ENCODE measurements around the gene TRIM61. TPM values are rescaled to one million over a fixed set of nuclear protein-coding genes. Genes with fewer than 3 reads are reported as not detected.

The TRIM61 gene
- total and polyA plus RNA-seq, 2 donors (not counting 1 experiment from before 2014, with no cell fraction given) = 2.5 to 4.5 TPM

GRCh38 chr4:164946810-164947209 is 30.6 kb downstream of the TRIM61 start:
- H3K9ac ChIP-seq (ENCODE audit: insufficient read depth, low read length) = no peak overlapping the region
- TF ChIP-seq EZH2 (IDR thresholded peaks at IDR 0.05; ENCODE audit: low read length, missing control alignments) = no peak
- TF ChIP-seq CTCF (conservative IDR thresholded peaks at IDR 0.05 in 1 of 2, IDR thresholded peaks at IDR 0.05 in 1 of 2; ENCODE audit: low read depth in 1 of 2, low read length in 2 of 2) = no peak

DNA sequence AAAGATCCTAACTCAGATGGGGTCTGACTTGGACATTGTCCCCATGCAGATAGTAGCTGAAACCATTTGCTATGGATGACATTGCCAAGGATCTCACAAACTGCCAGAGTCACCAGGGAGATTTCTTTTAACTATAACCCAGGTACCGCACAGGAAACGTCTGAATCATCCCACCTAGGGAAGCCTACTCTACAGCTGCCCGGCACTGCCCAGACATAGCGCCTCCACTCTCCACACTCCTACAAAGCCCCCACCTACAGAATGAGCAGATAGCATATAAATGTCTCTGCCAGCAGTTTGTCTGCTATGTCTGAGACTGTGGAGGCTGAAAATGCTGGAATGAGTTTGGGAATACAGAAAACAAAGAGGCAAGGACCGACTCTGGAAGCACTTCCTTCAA is 32.3 kb downstream of the TRIM61 start:
- TF ChIP-seq CTCF (conservative IDR thresholded peaks at IDR 0.05 in 1 of 2, IDR thresholded peaks at IDR 0.05 in 1 of 2; ENCODE audit: low read depth in 1 of 2, low read length in 2 of 2) (no peak), EZH2 (IDR thresholded peaks at IDR 0.05; ENCODE audit: low read length, missing control alignments) (no peak)
- no peak overlapping the region for H3K9ac ChIP-seq (ENCODE audit: insufficient read depth, low read length)
- H3K27me3 ChIP-seq (ENCODE audit: control insufficient read depth, insufficient read depth, low read length) = no peaks in the 10 kb centered on the region
- no peak overlapping the region for H3K4me2 ChIP-seq (ENCODE audit: extremely low read depth, insufficient read depth, low read length)
- no peaks in the 10 kb centered on the region for H3K79me2 ChIP-seq (ENCODE audit: control insufficient read depth, insufficient read depth, low read length)
- H3K9me3 ChIP-seq (ENCODE audit: control insufficient read depth, insufficient read depth, low read depth, low read length) = no peaks in the 10 kb centered on the region
- H2AFZ ChIP-seq (ENCODE audit: low read length) = no peak overlapping the region
- no peaks in the 10 kb centered on the region for H3K4me1 ChIP-seq (ENCODE audit: control insufficient read depth, extremely low read depth, insufficient read depth, low read length)
- DNase-seq (ENCODE audit: low read depth in 2 of 2) = no peak
- no peak overlapping the region for H3K4me3 ChIP-seq (replicated peaks in 1 of 4; ENCODE audit: control extremely low read depth in 1 of 4, insufficient read depth in 1 of 4, low read depth in 3 of 4, low read length in 4 of 4)
- H3K36me3 ChIP-seq (ENCODE audit: control insufficient read depth, insufficient read depth, low read length) = no peaks in the 10 kb centered on the region
- no peak overlapping the region for H3K27ac ChIP-seq (ENCODE audit: insufficient read depth, low read length)
- H4K20me1 ChIP-seq (ENCODE audit: control insufficient read depth, extremely low read depth, insufficient read depth, low read length) = no peaks in the 10 kb centered on the region

More at GRCh38 chr4:164946810-164947209, 30.6 kb downstream of the TRIM61 start:
- no peak for DNase-seq (ENCODE audit: low read depth in 2 of 2)
- Histone ChIP-seq H3K36me3 (ENCODE audit: control insufficient read depth, insufficient read depth, low read length) (no peaks in the 10 kb centered on the region), H3K79me2 (ENCODE audit: control insufficient read depth, insufficient read depth, low read length) (no peaks in the 10 kb centered on the region), H3K4me3 (replicated peaks in 1 of 4; ENCODE audit: control extremely low read depth in 1 of 4, insufficient read depth in 1 of 4, low read depth in 3 of 4, low read length in 4 of 4) (no peak overlapping the region), H3K27me3 (ENCODE audit: control insufficient read depth, insufficient read depth, low read length) (no peaks in the 10 kb centered on the region), H3K4me1 (ENCODE audit: control insufficient read depth, extremely low read depth, insufficient read depth, low read length) (no peaks in the 10 kb centered on the region), H4K20me1 (ENCODE audit: control insufficient read depth, extremely low read depth, insufficient read depth, low read length) (no peaks in the 10 kb centered on the region), H3K9me3 (ENCODE audit: control insufficient read depth, insufficient read depth, low read depth, low read length) (no peaks in the 10 kb centered on the region), H3K27ac (ENCODE audit: insufficient read depth, low read length) (no peak overlapping the region), H3K4me2 (ENCODE audit: extremely low read depth, insufficient read depth, low read length) (no peak overlapping the region), H2AFZ (ENCODE audit: low read length) (no peak overlapping the region)

- H4K20me1 ChIP-seq (ENCODE audit: control insufficient read depth, extremely low read depth, insufficient read depth, low read length) = no peaks in the 10 kb centered on the region
- no peaks in the 10 kb centered on the region for H3K4me1 ChIP-seq (ENCODE audit: control insufficient read depth, extremely low read depth, insufficient read depth, low read length)
- H3K4me2 ChIP-seq (ENCODE audit: extremely low read depth, insufficient read depth, low read length) = no peak overlapping the region
- DNase-seq (ENCODE audit: low read depth in 2 of 2) = no peak
- H2AFZ ChIP-seq (ENCODE audit: low read length) = no peak overlapping the region
- TF ChIP-seq EZH2 (IDR thresholded peaks at IDR 0.05; ENCODE audit: low read length, missing control alignments) (no peak), CTCF (conservative IDR thresholded peaks at IDR 0.05 in 1 of 2, IDR thresholded peaks at IDR 0.05 in 1 of 2; ENCODE audit: low read depth in 1 of 2, low read length in 2 of 2) (no peak)
- no peaks in the 10 kb centered on the region for H3K79me2 ChIP-seq (ENCODE audit: control insufficient read depth, insufficient read depth, low read length)
- H3K27me3 ChIP-seq (ENCODE audit: control insufficient read depth, insufficient read depth, low read length) = no peaks in the 10 kb centered on the region
- H3K9ac ChIP-seq (ENCODE audit: insufficient read depth, low read length) = no peak overlapping the region
- no peak overlapping the region for H3K27ac ChIP-seq (ENCODE audit: insufficient read depth, low read length)
- H3K9me3 ChIP-seq (ENCODE audit: control insufficient read depth, insufficient read depth, low read depth, low read length) = no peaks in the 10 kb centered on the region
- no peaks in the 10 kb centered on the region for H3K36me3 ChIP-seq (ENCODE audit: control insufficient read depth, insufficient read depth, low read length)
- H3K4me3 ChIP-seq (replicated peaks in 1 of 4; ENCODE audit: control extremely low read depth in 1 of 4, insufficient read depth in 1 of 4, low read depth in 3 of 4, low read length in 4 of 4) = no peak overlapping the region
Observed at GRCh38 chr4:164943192-164943591, 34.3 kb downstream of the TRIM61 start.
